HepG2 (cell line): Measurements from ENCODE around the gene GOT2.

Experiments used
- EP300 ChIP-seq, 3 experiments: sonication (generic) in 1 of 3; formaldehyde crosslinking in 1 of 3; IDR thresholded peaks; 2 replicates each; pipeline versions ENCODE4 v1.5.1 to v1.6.1; 2011 to 2020; ENCODE audit warnings: low read depth in 2 of 3, low read length in 2 of 3, borderline replicate concordance in 1 of 3, improper control_type of control experiment in 1 of 3, mild to moderate bottlenecking in 1 of 3, missing genetic modification reagents in 1 of 3, moderate library complexity in 1 of 3
- MAZ ChIP-seq, 2 experiments: sonication (generic) in 1 of 2; formaldehyde crosslinking in 1 of 2; IDR thresholded peaks; 2 replicates each; pipeline versions ENCODE4 v1.5.0 to v1.6.1; 2012 to 2020; ENCODE audit warnings: low read depth in 2 of 2, mild to moderate bottlenecking in 2 of 2, borderline replicate concordance in 1 of 2, improper control_type of control experiment in 1 of 2, low read length in 1 of 2, missing genetic modification reagents in 1 of 2, moderate library complexity in 1 of 2
- MBNL3 ChIP-seq: fragments of 250-450 bp; sonication (Bioruptor Pico); conservative IDR thresholded peaks from 2 replicates; pipeline ENCODE4 v1.8.0; 2022; ENCODE audit warnings: mild to moderate bottlenecking, inconsistent platforms
- MYC ChIP-seq: sonication (generic); formaldehyde crosslinking; IDR thresholded peaks from 2 replicates; pipeline ENCODE4 v1.9.0; 2021; ENCODE audit warnings: missing genetic modification reagents, borderline replicate concordance
- ZNF530 ChIP-seq: sonication (generic); formaldehyde crosslinking; IDR thresholded peaks from 2 replicates; pipeline ENCODE4 v1.5.0; 2020; ENCODE audit warnings: low read depth, mild to moderate bottlenecking, missing genetic modification reagents
- TF ChIP-seq, protein P1 (sequence below): sonication (generic); formaldehyde crosslinking; IDR thresholded peaks from 2 replicates; pipeline ENCODE4 v1.5.0; 2020; ENCODE audit warnings: mild to moderate bottlenecking, missing genetic modification reagents, moderate library complexity
- TF ChIP-seq, protein P2 (sequence below): sonication (generic); formaldehyde crosslinking; IDR thresholded peaks from 2 replicates; pipeline ENCODE4 v1.4.0; 2020; ENCODE audit warnings: missing genetic modification reagents
- TF ChIP-seq, protein P3 (sequence below): sonication (generic); formaldehyde crosslinking; IDR thresholded peaks from 2 replicates; pipeline ENCODE4 v1.4.0; 2020; ENCODE audit warnings: missing genetic modification reagents, mild to moderate bottlenecking, borderline replicate concordance

DNA sequence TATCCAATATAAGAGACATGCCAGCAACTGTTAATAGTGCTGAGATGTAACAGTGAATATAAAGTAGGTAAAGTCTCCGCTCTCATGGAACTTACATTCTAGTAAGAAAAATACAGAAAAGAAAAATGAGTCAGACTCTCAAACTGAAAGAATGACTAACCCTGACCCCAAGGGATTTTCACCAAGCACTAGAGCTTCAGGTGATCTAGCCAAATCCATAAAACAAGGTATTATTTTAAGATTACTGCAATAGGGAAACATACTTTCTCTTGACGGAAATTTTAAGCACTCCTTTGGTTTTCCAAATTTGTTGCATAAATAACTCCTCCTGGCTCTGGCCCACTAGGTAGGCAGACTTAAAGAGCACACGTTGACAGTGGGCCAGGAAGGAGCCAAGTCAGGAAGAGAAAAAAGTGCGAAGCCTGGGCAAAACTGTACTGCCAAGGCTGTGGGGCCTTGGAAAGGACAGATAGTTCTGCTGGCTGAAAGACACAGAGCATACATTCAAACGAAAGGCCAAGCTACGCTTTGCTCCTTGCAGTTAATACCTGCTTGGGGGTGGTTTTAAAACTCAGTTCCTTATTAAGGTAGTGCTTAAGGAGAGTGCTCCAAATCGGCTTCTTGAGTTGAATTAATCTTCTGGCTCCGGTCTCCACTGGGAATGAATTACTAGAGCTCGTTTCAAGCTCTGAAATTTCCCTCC is 1.4 kb downstream of the GOT2 start:
- TF ChIP-seq MYC = no peak
- no peak for TF ChIP-seq MAZ (IDR thresholded peaks at IDR 0.05; ENCODE audit: borderline replicate concordance, low read depth, low read length)
- no peak for TF ChIP-seq MAZ (CRISPR knock-in tag; IDR thresholded peaks at IDR 0.05; ENCODE audit: low read depth)
- TF ChIP-seq, protein P1, sequence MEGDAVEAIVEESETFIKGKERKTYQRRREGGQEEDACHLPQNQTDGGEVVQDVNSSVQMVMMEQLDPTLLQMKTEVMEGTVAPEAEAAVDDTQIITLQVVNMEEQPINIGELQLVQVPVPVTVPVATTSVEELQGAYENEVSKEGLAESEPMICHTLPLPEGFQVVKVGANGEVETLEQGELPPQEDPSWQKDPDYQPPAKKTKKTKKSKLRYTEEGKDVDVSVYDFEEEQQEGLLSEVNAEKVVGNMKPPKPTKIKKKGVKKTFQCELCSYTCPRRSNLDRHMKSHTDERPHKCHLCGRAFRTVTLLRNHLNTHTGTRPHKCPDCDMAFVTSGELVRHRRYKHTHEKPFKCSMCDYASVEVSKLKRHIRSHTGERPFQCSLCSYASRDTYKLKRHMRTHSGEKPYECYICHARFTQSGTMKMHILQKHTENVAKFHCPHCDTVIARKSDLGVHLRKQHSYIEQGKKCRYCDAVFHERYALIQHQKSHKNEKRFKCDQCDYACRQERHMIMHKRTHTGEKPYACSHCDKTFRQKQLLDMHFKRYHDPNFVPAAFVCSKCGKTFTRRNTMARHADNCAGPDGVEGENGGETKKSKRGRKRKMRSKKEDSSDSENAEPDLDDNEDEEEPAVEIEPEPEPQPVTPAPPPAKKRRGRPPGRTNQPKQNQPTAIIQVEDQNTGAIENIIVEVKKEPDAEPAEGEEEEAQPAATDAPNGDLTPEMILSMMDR (CRISPR knock-in tag) = no peak
- TF ChIP-seq, protein P2, sequence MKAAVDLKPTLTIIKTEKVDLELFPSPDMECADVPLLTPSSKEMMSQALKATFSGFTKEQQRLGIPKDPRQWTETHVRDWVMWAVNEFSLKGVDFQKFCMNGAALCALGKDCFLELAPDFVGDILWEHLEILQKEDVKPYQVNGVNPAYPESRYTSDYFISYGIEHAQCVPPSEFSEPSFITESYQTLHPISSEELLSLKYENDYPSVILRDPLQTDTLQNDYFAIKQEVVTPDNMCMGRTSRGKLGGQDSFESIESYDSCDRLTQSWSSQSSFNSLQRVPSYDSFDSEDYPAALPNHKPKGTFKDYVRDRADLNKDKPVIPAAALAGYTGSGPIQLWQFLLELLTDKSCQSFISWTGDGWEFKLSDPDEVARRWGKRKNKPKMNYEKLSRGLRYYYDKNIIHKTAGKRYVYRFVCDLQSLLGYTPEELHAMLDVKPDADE = no peak
- TF ChIP-seq EP300 (IDR thresholded peaks at IDR 0.05; ENCODE audit: low read depth in 2 of 2, low read length in 2 of 2) = no peak
- no peak for TF ChIP-seq EP300 (CRISPR knock-in tag; IDR thresholded peaks at IDR 0.05; ENCODE audit: borderline replicate concordance)
- no peak for TF ChIP-seq MBNL3 (CRISPR knock-in tag)
- TF ChIP-seq, protein P3, sequence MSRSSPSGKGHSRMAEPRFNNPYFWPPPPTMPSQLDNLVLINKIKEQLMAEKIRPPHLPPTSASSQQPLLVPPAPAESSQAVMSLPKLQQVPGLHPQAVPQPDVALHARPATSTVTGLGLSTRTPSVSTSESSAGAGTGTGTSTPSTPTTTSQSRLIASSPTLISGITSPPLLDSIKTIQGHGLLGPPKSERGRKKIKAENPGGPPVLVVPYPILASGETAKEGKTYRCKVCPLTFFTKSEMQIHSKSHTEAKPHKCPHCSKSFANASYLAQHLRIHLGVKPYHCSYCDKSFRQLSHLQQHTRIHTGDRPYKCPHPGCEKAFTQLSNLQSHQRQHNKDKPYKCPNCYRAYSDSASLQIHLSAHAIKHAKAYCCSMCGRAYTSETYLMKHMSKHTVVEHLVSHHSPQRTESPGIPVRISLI (CRISPR knock-in tag) = no peak
- no peak for TF ChIP-seq ZNF530 (CRISPR knock-in tag)
